ENCODE data around the gene MAPT. TPM values are rescaled to one million over a fixed set of nuclear protein-coding genes. Genes with fewer than 3 reads are reported as not detected.

Gene MAPT
- total and polyA plus RNA-seq, 2 of the 13 experiments (the other 11 are each of a cell fraction or from before 2014, with no cell fraction given) = 2.1 to 2.8 TPM

GRCh38 chr17:45955326-45955725 is 61.0 kb downstream of the MAPT start:
- no peak; the same call in 2 of the 3 replicates for ATAC-seq
- no peak overlapping the region for H3K4me2 ChIP-seq (ENCODE audit: low read depth, low read length)
- no peak for DNase-seq (ENCODE audit: low spot score)
- H3K27ac ChIP-seq (ENCODE audit: extremely low read length, insufficient read depth, low read length) = no peak overlapping the region
- no peak overlapping the region for H3K9ac ChIP-seq (ENCODE audit: insufficient read depth, low read depth, low read length)
- BruUV-seq (replicated peaks) = no TSS peak
- H3K4me3 ChIP-seq (replicated peaks in 1 of 3; ENCODE audit: insufficient read depth in 1 of 3, low read depth in 2 of 3, low read length in 3 of 3) = no peak overlapping the region
- ChIA-PET CTCF (ENCODE audit: low intra/inter-chr PET ratio, low total read pairs) (no interaction called here), POLR2A (no interaction called here)
- H3K79me2 ChIP-seq (ENCODE audit: insufficient read depth, low read length) = no peaks in the 10 kb centered on the region
- intact Hi-C loops (cut with micrococcal nuclease; ENCODE audit: unreplicated experiment) = no loop called here
- in situ Hi-C loops (cut with HindIII; ENCODE audit: extremely low pct_ligation_motif_present, low pct_unique_long_range_greater_than_20kb) = no loop called here
- FAIRE-seq = no peak
- WGBS (ENCODE audit: low lambda C conversion rate) = 62% methylated on average over 10 of the region's 10 CpGs
- H2AFZ ChIP-seq (ENCODE audit: low read length) = no peak overlapping the region
- TF ChIP-seq ZBTB7A (CRISPR knock-in tag; IDR thresholded peaks at IDR 0.05) (no peak), HNRNPLL (IDR thresholded peaks at IDR 0.05; ENCODE audit: low read depth, low read length, poor library complexity, severe bottlenecking) (no peak), CCAR2 (optimal IDR thresholded peaks at IDR 0.05; ENCODE audit: low read depth, low read length) (no peak), ZKSCAN5 (CRISPR knock-in tag; IDR thresholded peaks at IDR 0.05) (no peak), TRIM24 (CRISPR knock-in tag; IDR thresholded peaks at IDR 0.05) (no peak), KDM6A (CRISPR knock-in tag; IDR thresholded peaks at IDR 0.05; ENCODE audit: low read depth) (no peak)
- TF ChIP-seq, protein P1, sequence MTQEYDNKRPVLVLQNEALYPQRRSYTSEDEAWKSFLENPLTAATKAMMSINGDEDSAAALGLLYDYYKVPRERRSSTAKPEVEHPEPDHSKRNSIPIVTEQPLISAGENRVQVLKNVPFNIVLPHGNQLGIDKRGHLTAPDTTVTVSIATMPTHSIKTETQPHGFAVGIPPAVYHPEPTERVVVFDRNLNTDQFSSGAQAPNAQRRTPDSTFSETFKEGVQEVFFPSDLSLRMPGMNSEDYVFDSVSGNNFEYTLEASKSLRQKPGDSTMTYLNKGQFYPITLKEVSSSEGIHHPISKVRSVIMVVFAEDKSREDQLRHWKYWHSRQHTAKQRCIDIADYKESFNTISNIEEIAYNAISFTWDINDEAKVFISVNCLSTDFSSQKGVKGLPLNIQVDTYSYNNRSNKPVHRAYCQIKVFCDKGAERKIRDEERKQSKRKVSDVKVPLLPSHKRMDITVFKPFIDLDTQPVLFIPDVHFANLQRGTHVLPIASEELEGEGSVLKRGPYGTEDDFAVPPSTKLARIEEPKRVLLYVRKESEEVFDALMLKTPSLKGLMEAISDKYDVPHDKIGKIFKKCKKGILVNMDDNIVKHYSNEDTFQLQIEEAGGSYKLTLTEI (CRISPR knock-in tag; conservative IDR thresholded peaks at IDR 0.05) = no peak
- H3K9me3 ChIP-seq (ENCODE audit: low read length) = no peaks in the 10 kb centered on the region
- H3K4me1 ChIP-seq (ENCODE audit: insufficient read depth, low read length) = no peaks in the 10 kb centered on the region
- H3K36me3 ChIP-seq (replicated peaks in 1 of 2; ENCODE audit: control insufficient read depth in 1 of 2, insufficient read depth in 2 of 2, low read length in 2 of 2) = no peaks in the 10 kb centered on the region
- H4K20me1 ChIP-seq (ENCODE audit: insufficient read depth, low read length) = no peaks in the 10 kb centered on the region
- peaks cover under 1 to 2% of the 10 kb centered on the region in 2 experiments; a peak in 2 of 5 replicates for H3K27me3 ChIP-seq (ENCODE audit: control insufficient read depth in 1 of 2, insufficient read depth in 2 of 2, low read length in 2 of 2)

DNA sequence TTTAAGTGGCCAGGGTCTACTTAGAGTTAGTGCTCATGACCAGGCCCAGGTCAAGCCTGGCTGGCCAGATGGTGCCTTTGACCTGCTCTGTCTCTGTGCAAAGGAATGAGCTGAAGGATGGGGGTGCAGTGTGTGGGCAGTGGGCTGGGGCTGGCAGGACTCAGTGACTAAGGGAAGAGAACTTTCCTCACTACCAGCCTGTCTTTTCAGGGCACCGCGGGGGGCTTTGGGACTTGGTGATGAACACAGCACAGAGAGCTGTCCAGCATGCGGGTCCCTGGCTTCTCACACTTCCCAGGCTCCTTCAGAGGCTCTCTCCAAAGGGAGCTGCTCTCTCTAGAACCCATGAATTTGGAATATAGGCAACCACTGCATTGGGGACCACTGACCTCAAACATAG is 61.7 kb downstream of the MAPT start:
- ChIA-PET CTCF (ENCODE audit: low intra/inter-chr PET ratio, low total read pairs) (no interaction called here), POLR2A (no interaction called here)
- no peaks in the 10 kb centered on the region for H3K4me1 ChIP-seq (ENCODE audit: insufficient read depth, low read length)
- FAIRE-seq (no peak), ATAC-seq (no peak), DNase-seq (ENCODE audit: low spot score) (no peak)
- H3K36me3 ChIP-seq (replicated peaks in 1 of 2; ENCODE audit: control insufficient read depth in 1 of 2, insufficient read depth in 2 of 2, low read length in 2 of 2) = no peaks in the 10 kb centered on the region
- 83% methylated on average over 3 of the region's 3 CpGs for WGBS (ENCODE audit: low lambda C conversion rate)
- no peaks in the 10 kb centered on the region for H4K20me1 ChIP-seq (ENCODE audit: insufficient read depth, low read length)
- H2AFZ ChIP-seq (ENCODE audit: low read length) = no peak overlapping the region
- no peak overlapping the region for H3K9ac ChIP-seq (ENCODE audit: insufficient read depth, low read depth, low read length)
- peaks cover 0 to 2% of the 10 kb centered on the region in 2 experiments; a peak in 2 of 5 replicates for H3K27me3 ChIP-seq (ENCODE audit: control insufficient read depth in 1 of 2, insufficient read depth in 2 of 2, low read length in 2 of 2)
- in situ Hi-C loops (cut with HindIII; ENCODE audit: extremely low pct_ligation_motif_present, low pct_unique_long_range_greater_than_20kb) (no loop called here), intact Hi-C loops (cut with micrococcal nuclease; ENCODE audit: unreplicated experiment) (no loop called here)
- H3K27ac ChIP-seq (ENCODE audit: extremely low read length, insufficient read depth, low read length) = no peak overlapping the region
- BruUV-seq (replicated peaks) = no TSS peak
- no peaks in the 10 kb centered on the region for H3K9me3 ChIP-seq (ENCODE audit: low read length)
- no peak overlapping the region for H3K4me2 ChIP-seq (ENCODE audit: low read depth, low read length)
- no peaks in the 10 kb centered on the region for H3K79me2 ChIP-seq (ENCODE audit: insufficient read depth, low read length)
- no peak overlapping the region for H3K4me3 ChIP-seq (replicated peaks in 1 of 3; ENCODE audit: insufficient read depth in 1 of 3, low read depth in 2 of 3, low read length in 3 of 3)
- TF ChIP-seq ZNF10 (CRISPR knock-in tag; IDR thresholded peaks at IDR 0.05; ENCODE audit: borderline replicate concordance, low read depth) (no peak), CCAR2 (optimal IDR thresholded peaks at IDR 0.05; ENCODE audit: low read depth, low read length) (no peak), SP140L (CRISPR knock-in tag; IDR thresholded peaks at IDR 0.05; ENCODE audit: borderline replicate concordance) (no peak), SP1 (IDR thresholded peaks at IDR 0.05) (no peak), SP1 (CRISPR knock-in tag; IDR thresholded peaks at IDR 0.05) (no peak), PITX1 (CRISPR knock-in tag; IDR thresholded peaks at IDR 0.05) (no peak), ZSCAN31 (CRISPR knock-in tag; IDR thresholded peaks at IDR 0.05; ENCODE audit: low read depth) (no peak), HOXD1 (CRISPR knock-in tag; IDR thresholded peaks at IDR 0.05) (no peak), TSC22D2 (CRISPR knock-in tag; IDR thresholded peaks at IDR 0.05; ENCODE audit: borderline replicate concordance) (no peak)
- TF ChIP-seq, protein P2, sequence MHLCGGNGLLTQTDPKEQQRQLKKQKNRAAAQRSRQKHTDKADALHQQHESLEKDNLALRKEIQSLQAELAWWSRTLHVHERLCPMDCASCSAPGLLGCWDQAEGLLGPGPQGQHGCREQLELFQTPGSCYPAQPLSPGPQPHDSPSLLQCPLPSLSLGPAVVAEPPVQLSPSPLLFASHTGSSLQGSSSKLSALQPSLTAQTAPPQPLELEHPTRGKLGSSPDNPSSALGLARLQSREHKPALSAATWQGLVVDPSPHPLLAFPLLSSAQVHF (CRISPR knock-in tag; IDR thresholded peaks at IDR 0.05) = no peak
- TF ChIP-seq, protein P3, sequence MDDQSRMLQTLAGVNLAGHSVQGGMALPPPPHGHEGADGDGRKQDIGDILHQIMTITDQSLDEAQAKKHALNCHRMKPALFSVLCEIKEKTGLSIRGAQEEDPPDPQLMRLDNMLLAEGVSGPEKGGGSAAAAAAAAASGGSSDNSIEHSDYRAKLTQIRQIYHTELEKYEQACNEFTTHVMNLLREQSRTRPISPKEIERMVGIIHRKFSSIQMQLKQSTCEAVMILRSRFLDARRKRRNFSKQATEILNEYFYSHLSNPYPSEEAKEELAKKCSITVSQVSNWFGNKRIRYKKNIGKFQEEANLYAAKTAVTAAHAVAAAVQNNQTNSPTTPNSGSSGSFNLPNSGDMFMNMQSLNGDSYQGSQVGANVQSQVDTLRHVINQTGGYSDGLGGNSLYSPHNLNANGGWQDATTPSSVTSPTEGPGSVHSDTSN (CRISPR knock-in tag; IDR thresholded peaks at IDR 0.05; ENCODE audit: borderline replicate concordance) = no peak

Measured in HepG2 (cell line).